NAMALWA (cell line): ENCODE results near the gene COL1A1.

Experiments used
- DNase-seq: peaks from one replicate; pipeline ENCODE4 v3.0.0-alpha.2; 2015; ENCODE audit warnings: low spot score

Gene COL1A1

DNA sequence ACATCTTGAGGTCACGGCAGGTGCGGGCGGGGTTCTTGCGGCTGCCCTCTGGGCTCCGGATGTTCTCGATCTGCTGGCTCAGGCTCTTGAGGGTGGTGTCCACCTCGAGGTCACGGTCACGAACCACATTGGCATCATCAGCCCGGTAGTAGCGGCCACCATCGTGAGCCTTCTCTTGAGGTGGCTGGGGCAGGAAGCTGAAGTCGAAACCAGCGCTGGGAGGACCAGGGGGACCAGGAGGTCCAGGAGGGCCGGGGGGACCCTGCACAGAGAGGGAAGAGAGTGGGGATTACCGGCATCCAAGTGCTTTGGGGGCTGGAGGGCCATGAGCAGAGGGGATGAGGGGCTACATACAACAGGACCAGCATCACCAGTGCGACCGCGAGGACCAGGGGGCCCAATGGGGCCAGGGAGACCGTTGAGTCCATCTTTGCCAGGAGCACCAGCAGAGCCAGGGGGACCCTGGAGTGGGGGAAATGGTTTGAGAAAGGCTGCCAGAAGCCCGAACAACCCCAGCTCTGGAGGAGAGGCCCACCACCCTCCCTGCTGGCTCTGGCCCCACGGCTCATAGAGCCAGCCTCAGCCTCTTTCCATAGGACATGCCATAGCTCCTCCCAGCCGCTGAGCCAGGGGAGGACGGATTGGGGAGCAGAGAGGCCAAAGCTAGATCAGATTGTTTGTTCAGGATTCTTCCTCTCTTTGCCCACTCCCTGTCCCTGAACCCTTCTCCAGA is 14.6 kb downstream of the COL1A1 start:
- no peak for DNase-seq

DNA sequence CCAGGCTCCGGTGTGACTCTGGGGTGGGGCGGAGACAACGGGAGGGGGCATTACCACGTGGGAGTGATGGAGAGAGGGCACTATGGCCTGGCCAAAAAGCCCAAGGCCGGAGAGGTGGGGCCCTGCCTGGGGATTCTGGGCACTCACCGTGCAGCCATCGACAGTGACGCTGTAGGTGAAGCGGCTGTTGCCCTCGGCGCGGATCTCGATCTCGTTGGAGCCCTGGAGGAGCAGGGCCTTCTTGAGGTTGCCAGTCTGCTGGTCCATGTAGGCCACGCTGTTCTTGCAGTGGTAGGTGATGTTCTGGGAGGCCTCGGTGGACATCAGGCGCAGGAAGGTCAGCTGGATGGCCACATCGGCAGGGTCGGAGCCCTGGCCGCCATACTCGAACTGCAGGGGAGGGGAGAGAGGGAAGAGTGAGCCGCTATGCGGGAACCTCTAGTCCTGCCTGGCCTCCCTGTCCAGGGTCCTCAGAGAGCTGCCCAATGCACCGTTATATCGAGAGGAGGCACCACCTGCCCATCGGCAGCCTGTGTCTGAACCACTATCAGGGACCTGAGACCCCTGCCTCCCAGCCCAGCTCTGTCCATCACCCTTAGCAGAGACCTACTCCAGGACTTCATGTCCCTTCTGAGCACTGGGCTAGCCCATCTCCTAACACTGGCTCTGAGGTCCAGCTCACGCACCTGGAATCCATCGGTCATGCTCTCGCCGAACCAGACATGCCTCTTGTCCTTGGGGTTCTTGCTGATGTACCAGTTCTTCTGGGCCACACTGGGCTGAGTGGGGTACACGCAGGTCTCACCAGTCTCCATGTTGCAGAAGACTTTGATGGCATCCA is 15.6 kb downstream of the COL1A1 start:
- no peak for DNase-seq

DNA sequence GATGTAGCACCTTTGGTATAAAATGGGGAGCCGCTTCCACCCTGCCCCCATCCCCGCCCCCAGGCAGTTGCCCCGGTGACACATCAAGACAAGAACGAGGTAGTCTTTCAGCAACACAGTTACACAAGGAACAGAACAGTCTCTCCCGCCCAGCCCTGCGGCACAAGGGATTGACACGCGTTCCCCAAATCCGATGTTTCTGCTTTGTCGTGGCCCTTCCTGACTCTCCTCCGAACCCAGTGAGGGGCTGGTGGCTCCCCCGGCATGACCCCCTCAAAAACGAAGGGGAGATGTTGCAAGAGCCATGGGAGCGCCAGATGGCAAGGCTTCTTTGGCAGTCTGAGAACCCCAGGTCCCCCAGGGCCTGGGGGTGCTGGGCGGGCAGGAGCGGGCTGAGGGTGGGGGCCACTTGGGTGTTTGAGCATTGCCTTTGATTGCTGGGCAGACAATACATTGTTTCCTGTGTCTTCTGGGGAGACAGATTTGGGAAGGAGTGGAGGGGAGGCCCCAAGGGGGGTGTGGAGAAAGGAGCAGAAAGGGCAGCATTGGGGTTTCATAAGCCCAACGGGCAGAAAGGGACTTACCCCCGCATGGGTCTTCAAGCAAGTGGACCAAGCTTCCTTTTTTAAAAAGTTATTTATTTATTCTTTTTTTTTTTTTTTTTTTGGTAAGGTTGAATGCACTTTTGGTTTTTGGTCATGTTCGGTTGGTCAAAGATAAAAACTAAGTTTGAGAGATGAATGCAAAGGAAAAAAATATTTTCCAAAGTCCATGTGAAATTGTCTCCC is 16.6 kb downstream of the COL1A1 start:
- no peak for DNase-seq

DNA sequence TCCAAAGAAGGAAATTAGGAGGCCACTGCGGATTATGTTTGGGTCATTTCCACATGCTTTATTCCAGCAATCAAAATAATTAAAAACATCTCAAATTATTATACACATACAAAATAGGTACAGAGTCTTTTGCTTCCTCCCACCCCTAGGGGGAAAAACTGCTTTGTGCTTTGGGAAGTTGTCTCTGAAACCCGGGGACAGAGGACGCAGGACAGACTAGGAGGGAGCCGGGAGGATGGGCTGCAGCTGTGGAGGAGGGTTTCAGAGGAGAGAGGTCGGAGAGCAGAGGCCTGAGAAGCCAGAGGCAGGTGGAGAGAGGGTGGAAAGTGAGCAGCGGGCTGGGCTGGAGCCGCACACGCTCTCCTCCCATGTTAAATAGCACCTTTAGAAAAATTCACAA is 17.4 kb downstream of the COL1A1 start:
- peak; percentile 43 for DNase-seq

DNA sequence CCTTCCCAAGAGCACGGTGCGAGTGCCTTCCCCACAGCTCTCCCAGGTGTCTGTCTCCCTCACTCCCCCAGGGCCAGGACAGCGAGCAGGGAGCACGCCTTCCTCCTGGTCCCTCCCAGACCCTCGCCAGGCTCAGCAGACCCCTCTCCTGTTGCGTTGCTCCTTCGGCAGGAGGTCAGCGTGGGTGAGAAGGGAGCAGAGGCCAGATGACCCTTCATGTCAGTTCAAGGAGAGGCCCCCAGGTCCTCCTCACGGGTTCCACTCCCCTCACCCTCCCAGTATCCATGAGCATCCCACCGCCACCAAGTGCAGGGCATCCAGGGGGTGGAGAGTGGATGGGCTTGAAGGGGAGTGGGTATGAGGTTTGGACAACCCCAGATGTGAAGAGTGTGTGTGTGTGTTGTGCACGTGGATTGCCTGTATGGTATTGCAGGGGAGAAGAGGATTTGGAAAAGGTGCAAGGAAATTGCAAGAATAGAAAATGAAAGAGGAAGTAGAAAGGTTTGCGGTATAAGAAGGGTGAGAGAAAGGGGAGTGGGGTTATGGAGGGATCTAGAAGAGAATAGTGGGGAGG is 17.9 kb downstream of the COL1A1 start:
- DNase-seq = peak; percentile 59

DNA sequence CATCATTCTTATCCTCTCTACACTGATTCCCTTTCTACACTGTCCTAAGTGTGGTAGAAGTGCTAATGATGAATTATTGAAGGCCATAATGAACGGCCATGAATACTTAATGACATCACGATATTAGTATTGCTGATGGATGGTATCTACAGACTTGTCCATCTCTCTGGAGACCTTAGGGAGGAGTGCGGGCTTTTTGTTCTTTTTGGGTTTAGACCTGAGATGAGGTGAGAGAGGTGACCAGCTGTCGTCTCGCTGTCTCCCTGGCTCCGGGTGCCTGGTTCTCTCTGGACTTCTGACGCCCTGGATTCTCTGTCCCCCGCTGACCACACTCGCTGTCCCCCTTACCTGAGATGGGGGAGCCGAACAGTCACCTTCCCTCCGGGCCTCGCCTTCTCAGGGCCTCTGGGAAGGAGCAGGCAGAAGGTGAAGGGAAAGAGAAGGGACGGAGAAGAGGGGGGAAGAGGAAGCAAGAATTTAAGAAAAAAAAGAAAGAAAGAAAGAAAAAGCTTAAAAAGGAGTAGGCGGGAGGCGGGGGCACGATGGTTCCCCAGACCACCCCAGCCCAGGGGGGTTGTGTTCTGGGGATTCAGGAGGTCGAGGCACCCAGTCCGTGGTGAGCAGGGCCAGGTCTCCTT is 18.5 kb downstream of the COL1A1 start:
- no peak for DNase-seq

DNA sequence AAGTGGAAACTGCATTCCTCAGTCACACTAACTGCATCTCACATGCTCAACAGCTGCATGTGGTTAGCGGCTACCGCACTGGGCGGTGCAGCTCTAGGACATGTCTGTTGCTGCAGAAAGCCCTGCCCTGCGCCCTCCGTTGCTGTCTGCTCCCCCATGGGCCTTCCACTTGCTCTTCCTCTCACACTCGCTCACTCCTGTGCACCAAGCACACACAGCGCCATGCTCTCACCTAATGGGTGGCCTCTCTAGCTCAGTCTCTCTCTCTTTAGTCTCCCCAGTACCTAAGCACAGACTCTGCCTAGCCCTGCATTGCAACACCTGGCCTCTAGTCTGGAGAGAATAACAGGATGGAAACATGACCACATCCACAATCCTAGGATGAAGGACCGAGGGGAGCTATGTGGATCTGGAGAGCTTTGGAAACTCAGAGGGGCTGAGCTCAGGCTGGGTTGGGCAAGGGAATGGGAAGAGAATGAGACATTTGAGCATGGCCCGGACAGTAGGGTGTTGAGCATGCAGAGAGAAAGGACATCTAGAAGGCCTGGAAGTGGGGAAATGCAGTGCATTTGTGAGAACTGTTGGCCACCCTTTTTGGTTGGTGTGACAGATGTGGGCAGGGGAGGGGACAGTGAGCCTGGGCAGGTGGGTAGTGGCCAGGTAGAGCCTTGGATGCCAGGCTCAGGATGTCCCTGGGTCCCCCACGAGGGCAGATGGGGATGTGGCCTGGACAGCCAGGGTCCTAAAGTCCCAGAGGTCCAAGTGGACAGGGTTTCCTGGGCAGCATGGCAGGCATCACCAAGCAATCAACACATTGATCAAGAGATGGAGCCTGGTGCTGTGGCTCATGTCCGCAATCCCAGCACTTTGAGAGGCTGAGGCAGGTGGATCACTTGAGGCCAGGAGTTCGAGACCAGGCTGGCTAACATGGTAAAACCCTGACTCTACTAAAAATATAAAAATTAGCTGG is 19.6 kb downstream of the COL1A1 start:
- DNase-seq = no peak

DNA sequence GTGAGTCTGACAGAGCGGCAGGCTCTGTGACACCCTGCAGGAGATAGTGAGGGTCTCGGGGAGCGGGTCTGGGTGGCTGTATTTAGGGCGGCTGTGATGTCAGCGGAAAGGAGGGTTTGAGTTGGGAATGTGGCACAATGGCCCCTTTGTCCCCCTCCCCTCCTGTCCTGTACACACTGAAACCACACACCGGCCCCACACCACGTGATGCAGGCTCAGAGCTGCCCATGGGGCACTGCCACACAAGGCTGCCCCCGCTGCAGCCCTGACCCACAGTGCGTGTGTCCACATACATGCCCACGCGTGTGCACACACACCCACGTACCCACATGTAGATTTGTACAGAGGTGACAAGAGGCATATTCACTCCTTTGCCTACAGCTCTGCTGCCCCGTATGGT is 20.3 kb downstream of the COL1A1 start:
- DNase-seq = no peak

DNA sequence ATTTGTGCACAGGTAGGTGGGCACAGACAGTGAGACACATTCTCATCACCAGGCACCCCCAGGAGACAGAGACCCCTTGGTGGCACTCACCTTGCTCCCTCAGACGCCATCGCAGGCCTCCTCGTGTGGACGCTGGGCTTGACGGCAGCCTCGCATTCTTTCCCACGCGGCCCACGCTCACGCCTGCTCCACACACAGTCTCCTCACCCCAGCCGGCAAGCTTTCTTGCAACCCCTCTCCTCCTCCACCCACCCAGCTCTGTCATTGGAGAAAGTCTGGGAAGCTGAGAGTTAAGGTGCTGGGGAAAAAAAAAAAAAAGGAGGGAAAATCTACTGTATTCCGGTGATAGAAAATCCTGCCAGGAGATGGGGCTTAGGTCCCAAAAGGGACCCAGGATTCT is 20.8 kb downstream of the COL1A1 start:
- no peak for DNase-seq

DNA sequence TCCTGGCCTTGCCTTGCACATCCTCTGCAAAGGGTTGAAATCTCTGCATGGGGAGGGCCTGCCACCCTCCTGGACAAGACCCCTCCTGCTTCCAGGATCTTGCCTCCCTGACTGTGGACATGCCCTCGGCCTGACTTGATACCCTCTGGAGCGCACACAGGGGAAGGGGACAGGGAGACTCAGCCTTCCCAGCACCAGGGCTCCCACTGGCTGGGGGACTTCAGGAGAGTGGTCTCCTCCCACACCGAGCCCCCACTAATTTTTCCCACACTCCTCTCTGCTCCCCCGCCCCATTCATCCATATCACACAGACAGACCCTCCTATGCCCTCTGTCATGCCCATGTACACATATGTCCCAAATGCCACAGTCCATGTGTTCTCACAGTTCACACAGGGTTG is 21.3 kb downstream of the COL1A1 start:
- no peak for DNase-seq

DNA sequence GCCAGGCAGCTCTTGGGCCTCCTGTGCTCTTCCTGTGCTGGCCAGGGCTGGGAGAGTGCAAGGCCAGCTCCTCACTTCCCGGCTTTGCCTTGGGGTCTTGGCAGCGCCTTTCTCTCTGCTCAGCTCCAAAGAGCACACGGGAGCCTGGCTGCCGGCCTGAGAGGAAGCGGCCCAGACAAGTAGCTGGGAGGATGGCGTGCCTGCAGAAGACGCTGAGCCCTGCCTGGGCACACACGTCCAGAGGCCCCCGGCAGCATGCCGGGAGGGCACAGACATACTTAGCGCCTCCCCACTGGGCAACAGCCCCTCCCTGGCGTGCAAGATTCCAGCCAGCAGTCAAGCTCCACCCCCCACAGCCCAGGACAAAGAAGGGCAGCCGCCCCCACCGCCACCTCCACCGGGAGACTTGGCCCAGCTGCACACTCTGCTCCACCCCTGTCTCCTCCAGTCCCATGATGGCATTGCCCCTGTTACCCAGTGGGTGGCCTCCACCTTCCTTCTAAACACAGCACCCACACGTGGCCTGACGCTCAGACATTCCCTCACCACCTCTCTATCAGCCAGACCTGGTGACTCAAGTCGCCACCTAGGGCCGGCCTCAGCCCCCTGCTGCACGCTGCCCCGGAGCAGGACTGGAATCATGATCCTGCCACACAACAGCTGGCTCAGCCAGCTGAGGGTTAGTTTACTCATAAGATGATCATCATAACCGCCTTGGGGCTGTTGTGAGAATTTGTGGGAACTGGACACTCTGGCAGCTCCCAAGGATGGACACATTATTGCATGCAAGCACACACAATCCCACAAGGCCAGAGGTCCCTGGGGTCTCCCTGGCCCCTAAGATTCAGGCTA is 23.2 kb downstream of the COL1A1 start:
- DNase-seq = peak; percentile 77

DNA sequence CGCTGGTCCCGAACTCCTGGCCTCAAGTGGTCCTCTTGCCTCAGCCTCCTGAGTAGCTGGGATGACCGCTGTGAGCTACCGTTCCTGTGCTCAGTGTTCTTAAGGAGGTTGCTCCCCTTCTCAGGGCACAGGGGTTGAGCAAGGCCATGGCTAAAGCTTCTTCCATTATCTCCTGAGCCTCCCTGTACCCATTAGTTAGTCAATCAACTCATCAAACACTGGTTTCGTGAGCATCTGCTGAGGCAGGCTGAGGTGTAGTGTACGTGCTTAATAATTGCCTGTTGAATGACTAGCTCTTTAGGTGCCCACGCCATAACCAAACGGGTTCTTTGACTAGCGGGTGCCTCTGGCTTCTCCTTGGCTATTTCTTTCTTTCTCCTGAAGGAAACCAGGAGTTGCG is 24.0 kb downstream of the COL1A1 start:
- DNase-seq = no peak

DNA sequence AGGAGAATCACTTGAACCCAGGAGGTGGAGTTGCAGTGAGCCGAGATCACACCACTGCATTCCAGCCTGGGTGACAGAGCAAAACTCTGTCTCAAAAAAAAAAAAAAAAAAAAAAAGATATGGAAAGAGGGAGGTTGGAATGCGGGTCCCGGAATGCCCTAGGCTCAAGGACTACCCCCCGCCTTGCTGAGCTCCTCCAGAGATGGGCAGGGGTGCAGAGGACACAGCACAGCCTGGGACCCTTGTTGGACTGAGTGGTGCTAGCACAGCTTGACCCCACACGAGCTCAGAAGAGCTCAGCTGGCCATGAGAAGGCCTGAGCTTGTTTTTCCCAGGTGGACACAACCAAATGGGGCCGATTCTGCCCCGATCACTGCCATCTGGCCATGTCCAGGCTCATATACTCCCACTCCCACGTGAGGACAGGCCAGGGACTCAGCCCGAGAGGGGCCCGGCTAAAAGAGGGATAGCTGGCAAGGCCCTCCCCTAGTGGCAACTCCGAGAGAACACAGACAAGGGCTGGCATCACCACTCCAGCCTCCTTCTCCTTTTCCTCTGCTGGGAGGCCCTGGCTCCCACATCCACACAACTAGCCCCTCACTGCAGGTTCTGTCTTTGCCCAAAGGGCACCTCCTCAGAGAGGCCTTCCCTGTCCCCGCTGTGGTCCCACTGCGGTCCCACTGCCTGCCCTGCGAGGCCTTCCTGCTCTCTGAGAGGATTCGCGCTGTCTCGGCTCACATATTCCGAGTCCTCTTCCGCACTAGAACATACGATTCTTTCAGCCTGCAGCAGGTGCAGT is 24.7 kb downstream of the COL1A1 start:
- DNase-seq = no peak

DNA sequence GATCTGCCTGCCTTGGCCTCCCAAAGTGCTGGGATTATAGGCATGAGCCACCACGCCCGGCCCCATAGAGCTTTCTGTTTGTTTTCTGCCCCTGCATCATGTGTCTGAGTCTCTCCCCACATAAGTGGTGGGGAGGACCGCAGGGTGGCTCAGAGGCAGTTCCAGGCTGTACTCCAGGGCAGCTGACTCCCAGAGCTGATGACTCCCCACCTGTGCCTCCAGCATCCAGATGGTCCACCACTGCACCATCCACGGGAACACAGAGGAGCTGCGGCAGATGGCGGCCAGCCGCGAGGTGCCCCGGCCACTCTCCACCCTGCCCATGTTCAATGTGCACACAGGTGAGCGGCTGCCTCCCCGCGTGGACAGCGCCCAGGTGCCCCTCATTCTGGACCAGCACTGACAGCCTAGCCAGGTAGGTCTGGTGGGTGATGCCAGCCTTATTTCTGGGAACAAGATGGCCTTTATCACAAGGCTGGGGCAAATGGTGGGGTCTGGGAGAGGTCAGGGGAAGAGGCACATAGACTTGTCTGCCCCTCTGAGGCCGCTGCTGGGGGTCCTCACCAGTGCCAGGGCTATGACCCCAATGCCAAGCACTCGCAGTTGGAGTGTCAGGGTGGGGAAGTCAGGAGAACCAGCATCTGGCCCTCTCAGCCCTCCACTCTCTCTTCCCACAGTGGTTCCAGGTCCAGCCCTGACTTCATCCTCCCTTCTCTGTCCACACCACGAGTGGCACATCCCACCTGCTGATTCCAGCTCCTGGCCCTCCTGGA is 26.2 kb downstream of the COL1A1 start:
- DNase-seq = no peak

DNA sequence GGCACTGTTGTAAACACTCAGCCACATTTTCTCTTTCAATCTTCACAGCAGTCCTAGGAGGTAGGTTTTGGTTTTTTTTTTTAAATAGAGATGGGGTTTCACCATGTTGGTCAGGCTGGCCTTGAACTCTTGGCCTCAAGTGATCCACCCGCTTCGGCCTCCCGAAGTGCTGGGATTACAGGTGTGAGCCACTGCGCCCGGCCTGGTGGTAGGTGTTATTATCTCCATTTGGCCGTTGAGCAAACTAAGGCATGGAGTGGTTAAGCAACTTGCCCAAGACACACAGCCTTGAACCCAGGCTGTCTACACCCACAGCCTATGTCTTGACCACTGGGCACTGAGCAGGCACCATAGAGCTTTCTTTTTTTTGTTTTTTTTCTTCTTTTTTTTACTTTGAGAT is 27.0 kb downstream of the COL1A1 start:
- DNase-seq = no peak

DNA sequence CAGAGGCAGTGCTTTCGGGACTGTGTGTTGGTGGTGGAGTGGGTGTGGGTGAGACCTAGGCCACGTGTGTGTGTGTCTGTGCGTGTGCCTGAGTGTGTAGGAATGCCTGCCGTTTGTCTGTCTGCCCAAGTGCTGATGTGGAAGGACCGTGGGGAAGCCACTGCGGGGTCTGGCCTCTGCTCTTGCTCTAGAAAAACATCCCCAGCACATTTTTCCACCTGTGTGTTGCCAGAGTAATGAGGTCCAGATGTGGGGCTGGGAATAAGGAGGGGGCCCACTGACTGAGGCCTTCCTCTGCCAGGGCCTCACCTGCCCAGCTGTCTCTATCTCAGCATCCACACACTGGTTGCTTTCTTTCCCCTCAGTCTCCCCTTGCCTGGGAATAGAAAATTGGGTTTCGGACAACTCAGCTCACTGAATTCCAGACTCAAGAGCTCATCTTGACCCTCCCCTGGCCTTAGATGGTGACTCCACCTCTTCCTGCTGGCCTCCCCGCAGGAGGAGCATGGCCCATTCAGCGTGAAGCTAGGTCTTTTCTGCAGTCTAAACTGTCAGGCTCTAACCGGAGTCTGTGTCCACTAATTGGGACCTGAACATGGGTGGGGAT is 28.0 kb downstream of the COL1A1 start:
- no peak for DNase-seq

DNA sequence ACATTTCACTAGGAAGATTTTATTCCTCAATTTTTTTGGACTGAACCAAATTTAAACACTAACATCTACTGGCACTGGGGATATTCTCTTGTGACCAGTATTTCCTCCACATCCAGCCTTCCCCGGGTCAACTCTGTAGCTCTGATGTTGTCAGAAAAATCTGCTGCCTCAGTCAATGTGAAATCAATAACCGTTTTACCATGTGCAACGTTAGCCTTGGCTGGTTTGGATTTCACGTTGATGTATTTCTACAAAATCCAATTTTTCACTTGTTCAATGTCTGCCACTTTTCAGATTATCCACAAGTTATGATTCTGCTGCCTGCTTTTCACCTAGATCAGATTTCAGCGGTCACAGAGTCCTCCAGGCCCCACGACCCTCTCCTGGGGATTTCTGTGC is 28.5 kb downstream of the COL1A1 start:
- DNase-seq = no peak

DNA sequence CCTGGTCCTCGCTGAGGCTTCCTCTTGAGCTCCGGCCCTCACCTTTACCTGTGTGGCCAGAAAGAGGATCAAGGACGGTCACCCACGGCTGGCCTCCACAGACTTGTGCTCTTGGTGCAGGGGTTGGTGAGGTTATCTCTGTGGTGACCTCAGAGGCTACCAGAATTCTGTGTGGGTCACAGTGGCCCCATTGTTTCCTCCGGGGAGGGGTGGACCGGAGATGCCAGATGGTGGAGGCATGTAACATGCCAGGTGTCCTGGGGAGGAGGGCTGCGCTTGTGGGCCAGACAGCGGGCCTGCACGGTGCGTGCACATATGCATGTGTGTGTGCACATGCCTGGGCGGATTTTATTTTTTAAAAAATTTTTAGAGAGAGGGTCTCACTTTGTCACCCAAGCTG is 29.3 kb downstream of the COL1A1 start:
- no peak for DNase-seq
